HK-2 (cell line): ENCODE results near the gene TTC12.

ENCODE experiments used
- DNase-seq: peaks from one replicate; pipeline ENCODE4 v3.0.0-alpha.2; 2018; ENCODE audit not compliant: unreplicated experiment

Gene TTC12

GRCh38 chr11:113324250-113324649 lies 9.9 kb downstream of the TTC12 start:
- DNase-seq = no peak

- DNase-seq = no peak
Observed at GRCh38 chr11:113329725-113330124, 15.3 kb downstream of the TTC12 start.

- no peak for DNase-seq
Observed at GRCh38 chr11:113331441-113331840, 17.1 kb downstream of the TTC12 start.

GRCh38 chr11:113332023-113332422 lies 17.6 kb downstream of the TTC12 start:
- no peak for DNase-seq

- DNase-seq = no peak
Observed at GRCh38 chr11:113332638-113333329, 18.4 kb downstream of the TTC12 start.

- no peak for DNase-seq
Observed at GRCh38 chr11:113334183-113334582, 19.8 kb downstream of the TTC12 start.

- DNase-seq = no peak
Observed at GRCh38 chr11:113338730-113339129, 24.3 kb downstream of the TTC12 start.

GRCh38 chr11:113339929-113340589 lies 25.7 kb downstream of the TTC12 start:
- no peak for DNase-seq

GRCh38 chr11:113341388-113342165 lies 27.2 kb downstream of the TTC12 start:
- DNase-seq = no peak

GRCh38 chr11:113345978-113346377 lies 31.6 kb downstream of the TTC12 start:
- no peak for DNase-seq

GRCh38 chr11:113349528-113349927 lies 35.1 kb downstream of the TTC12 start:
- DNase-seq = no peak

- no peak for DNase-seq
Observed at GRCh38 chr11:113350336-113351067, 36.1 kb downstream of the TTC12 start.

GRCh38 chr11:113351068-113351450 lies 36.7 kb downstream of the TTC12 start:
- DNase-seq = no peak

GRCh38 chr11:113351480-113351879 lies 37.1 kb downstream of the TTC12 start:
- no peak for DNase-seq

- DNase-seq = no peak
Observed at GRCh38 chr11:113356203-113356602, 41.8 kb downstream of the TTC12 start.

- no peak for DNase-seq
Observed at GRCh38 chr11:113363406-113363805, 49.0 kb downstream of the TTC12 start.

- DNase-seq = no peak
Observed at GRCh38 chr11:113363996-113364641, 49.7 kb downstream of the TTC12 start.

- no peak for DNase-seq
Observed at GRCh38 chr11:113365895-113366294, 51.5 kb downstream of the TTC12 start.

GRCh38 chr11:113369411-113369810 lies 55.0 kb downstream of the TTC12 start:
- DNase-seq = no peak

GRCh38 chr11:113370634-113371033 lies 56.3 kb downstream of the TTC12 start:
- DNase-seq = no peak

- DNase-seq = no peak
Observed at GRCh38 chr11:113372309-113372708, 57.9 kb downstream of the TTC12 start.

GRCh38 chr11:113373306-113373705 lies 58.9 kb downstream of the TTC12 start:
- DNase-seq = no peak
